IPS-18c (cell line): Measurements from ENCODE around the gene SALL4.
"Not testable (repeated sequence)": the region's sequence is repeated elsewhere in the genome, so short reads cannot be mapped to it uniquely, and the experiment has no call there.

Source experiments
- H3K4me3 ChIP-seq: 2 replicates; pipeline ENCODE4 v1.7.0; 2013; ENCODE audit warnings: low read depth, mild to moderate bottlenecking, low read length, moderate library complexity; ENCODE audit not compliant: insufficient read depth
- H3K9me3 ChIP-seq: one replicate; pipeline ENCODE4 v1.6.1; 2013; ENCODE audit warnings: mild to moderate bottlenecking, low read length, moderate library complexity; ENCODE audit not compliant: control insufficient read depth, insufficient read depth

Gene SALL4

DNA sequence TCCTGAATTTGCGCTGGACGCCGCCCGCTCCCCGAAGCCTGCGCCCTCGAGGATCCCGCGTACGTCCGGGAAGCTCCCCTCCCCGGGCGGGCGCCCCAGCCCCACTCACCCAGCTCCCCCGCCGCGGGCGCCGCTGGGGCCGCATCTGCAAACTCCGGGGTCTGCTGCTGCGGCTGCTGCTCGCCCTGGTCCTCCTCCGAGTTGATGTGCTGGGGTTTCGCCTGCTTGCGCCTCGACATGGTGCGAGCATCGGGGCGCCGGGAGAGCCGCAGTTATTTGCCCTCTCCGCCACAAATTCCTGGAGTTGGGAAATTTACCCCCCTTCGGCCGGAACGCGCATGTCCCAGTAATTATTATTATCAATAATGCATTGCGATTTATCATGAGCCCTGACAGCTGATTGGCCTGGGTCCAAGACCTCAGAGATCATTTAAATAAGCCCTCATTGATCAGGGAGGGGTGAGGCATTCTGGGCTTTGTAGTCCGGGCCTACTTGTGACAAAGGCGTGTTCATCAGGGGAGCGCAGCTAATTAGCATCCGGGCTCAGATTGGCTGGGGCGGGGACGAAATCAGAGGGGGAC is at the start of gene SALL4:
TSS of gene SALL4 (minus strand) at position 352 of the 582 bp plus-strand sequence. CDS start at position 239, 113 bp downstream.
- H3K4me3 ChIP-seq = peak within 1 kb of the TSS; percentile 97
- H3K9me3 ChIP-seq = peaks cover 2% of the 10 kb centered on the region

DNA sequence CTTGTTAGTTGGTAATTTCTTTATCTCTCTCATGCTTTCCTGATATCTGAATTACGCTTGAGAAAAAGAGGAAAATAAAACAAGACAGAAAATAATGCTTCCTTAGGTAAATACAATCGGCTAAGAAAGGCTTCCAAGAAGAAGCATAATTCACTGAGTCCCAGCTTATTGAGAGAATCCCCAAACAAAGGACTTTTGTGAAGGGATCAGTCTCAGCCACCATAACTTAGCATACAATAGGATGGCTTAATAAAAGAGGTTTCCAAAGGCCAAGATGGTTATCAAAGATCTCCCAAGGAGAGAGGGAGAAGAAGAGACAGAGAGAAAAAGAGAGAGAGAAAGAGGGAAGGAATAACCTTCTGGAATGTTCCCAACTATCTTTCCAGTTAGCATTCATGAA is 46.0 kb upstream of the SALL4 start:
- no peaks in the 10 kb centered on the region for H3K9me3 ChIP-seq

DNA sequence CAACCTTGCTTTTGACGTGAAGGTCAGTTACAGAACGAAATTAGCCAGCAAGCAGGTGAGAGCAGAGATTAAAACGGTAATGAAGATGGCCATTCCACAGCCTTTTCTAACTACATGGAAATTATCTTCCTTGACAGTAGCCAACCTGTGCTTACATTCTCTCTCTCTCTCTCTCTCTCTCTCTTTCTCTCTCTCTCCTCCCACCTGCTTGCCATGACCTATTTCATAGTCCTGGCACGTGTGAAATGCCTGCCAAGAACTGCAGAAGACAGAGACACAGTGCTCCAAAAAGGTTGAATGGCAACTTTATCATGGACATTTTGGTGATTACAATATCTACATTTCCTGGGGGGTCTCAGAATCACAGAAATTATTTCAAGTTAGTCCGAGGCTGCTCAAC is 38.5 kb upstream of the SALL4 start:
- no peaks in the 10 kb centered on the region for H3K9me3 ChIP-seq
- H3K4me3 ChIP-seq = no peak overlapping the region

More for the DNA sequence above, 46.0 kb upstream of the SALL4 start:
- H3K4me3 ChIP-seq = no peak overlapping the region

DNA sequence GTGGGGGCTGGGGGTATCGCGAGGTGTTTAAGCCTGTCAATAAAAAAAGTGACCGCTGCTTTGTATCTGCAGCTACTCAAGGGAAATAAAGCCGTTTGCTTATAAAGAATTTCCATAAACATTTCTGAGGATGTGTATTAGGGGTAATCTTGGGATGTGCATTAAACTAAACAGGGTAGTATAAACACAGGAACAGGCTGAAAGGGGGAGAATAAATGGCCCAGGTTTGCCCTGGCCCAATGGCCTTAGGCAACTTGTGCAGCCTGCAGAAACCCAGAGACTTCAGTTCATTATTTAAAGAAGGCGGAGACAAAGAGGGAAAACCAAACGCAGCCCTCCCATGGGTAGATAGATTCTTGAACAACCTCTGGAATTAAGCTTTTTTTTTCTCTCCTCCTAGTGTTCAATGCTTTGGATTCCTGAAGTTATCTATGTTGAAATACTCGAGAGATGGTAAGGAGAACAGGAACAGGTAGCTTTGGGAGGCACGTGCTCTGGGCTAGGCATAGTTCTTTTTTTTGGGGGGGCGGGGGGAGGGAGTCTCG is 35.6 kb upstream of the SALL4 start:
- Histone ChIP-seq H3K9me3 (no peaks in the 10 kb centered on the region), H3K4me3 (no peak overlapping the region)

DNA sequence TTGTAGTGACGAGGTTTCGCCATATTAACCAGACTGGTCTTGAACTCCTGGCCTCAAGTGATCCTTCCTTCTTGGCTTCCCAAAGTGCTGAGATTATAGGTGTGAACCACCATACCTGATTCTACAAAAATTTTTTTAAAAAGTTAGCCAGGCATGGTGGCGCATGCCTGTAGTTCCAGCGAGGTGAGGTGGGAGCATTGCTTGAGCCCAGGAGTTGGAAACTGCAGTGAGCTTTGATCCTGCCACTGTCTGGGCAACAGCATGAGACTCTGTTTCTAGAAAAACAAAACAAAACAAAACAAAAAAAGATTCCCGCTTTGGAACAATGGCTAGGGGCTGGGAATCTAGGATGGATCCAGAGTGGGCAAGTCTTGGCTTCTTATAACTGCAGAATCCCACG is 35.1 kb upstream of the SALL4 start:
- no peak overlapping the region for H3K4me3 ChIP-seq
- H3K9me3 ChIP-seq = no peaks in the 10 kb centered on the region

DNA sequence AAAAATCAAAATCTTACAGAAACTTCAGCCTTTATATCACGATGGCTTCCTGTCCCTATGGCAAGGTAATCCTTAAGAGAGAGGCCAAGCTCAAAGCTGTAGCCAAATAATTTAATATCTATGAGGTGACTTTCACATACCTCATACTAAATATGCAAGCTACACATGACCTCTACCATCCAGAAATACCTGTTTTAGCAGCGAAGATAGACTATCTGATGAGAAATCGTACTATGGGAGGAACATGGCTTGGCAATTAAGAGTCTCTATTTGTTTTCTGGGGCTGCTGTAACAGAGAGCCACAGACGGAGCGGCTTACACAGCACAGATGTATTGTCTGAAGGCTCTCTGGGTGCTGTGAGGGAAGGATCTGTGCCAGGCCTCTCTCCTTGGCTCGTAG is 31.0 kb upstream of the SALL4 start:
- H3K9me3 ChIP-seq = no peaks in the 10 kb centered on the region
- H3K4me3 ChIP-seq = no peak overlapping the region

DNA sequence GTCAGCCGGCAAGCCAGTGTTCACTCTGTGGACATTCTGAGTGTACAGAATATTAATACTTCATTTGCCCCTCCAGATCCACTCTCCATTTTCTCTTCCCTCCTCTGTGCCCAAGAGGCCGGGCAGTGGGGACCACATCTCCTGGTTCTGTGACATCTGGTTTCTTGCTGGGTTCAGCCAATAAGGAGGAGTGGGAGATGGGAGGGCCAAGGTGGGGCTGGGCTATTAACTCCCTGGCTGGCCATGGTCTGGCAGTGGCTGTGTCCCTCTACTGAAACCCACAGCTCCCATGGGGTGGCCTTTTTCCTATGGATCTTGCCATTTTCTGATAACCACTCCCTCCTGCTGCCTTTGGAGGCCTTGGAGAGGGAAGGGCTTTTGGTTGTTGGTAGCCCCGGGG is 30.0 kb upstream of the SALL4 start:
- Histone ChIP-seq H3K4me3 (no peak overlapping the region), H3K9me3 (no peaks in the 10 kb centered on the region)

DNA sequence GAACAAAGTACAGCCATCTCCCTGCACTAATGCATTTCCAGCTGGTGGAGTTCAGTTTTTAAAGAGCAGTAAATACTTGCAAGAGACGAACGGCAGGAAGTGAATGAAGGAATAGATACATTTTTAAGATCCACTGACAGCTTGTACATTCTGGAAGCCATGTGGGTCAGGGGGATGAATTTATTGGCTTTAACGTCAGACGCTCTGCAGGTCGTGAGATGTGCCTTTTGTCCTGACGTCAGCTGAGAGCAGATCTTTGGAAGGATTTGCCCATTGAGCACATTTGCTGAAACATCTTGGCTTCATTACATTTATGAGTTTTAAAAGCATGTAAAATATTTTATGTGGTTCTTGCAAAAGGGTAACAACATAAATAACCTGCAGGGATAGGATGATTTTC is 29.5 kb upstream of the SALL4 start:
- Histone ChIP-seq H3K9me3 (no peaks in the 10 kb centered on the region), H3K4me3 (no peak overlapping the region)

DNA sequence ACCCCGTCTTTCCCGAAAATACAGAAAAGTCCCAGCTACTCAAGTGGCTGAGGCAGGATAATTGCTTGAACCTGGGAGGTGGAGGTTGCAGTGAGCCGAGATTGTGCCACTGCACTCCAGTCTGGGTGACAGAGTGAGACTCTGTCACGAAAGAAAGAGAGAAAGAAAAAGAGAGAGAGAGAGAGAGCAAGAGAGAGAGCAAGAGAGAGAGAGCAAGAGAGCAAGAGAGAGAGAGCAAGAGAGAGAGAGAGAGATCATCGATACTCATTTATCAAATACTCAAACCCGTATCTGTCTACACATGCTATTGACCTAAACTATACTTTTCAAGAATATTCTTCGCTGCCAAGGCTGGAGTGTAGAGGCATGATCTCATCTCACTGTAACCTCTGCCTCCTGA is 28.2 kb upstream of the SALL4 start:
- H3K9me3 ChIP-seq = no peaks in the 10 kb centered on the region
- H3K4me3 ChIP-seq = no peak overlapping the region

DNA sequence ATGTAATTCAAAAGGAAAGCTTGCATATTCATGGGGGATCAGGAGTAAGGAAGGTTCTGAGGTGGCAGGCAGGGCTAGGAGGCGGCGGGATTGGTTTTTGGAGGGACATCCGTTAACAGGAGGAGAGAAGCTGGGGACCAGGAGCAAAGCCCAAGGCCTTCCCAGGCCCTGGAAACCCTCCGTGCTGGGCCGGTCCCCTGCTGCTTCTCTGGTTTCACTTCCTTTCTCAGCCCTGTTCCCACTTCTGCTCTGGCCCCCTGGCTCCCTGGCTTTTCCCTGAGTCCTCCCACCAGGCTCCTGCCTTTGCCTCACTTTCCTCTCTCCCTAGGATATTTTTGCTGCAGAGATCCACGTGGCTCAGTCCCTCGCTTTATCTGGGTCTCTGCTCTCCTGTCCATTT is 26.4 kb upstream of the SALL4 start:
- H3K4me3 ChIP-seq = no peak overlapping the region
- H3K9me3 ChIP-seq = no peaks in the 10 kb centered on the region

DNA sequence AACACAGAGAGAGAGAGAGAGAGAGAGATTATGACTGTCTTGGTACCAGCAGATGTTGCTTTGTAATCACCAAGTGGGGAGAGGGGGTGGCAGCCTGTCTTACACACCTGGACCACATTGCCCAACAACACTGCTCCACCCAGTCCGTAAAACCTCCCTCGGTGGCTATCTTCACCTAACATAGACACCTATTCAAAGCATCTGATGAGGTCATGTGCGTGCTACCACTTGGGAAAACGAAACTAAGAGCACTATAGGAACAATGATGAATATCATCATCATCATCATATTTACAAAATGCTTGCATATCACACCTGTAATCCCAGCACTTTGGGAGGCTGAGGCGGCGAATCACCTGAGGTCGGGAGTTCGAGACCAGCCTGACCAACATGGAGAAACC is 24.1 kb upstream of the SALL4 start:
- Histone ChIP-seq H3K9me3 (no peaks in the 10 kb centered on the region), H3K4me3 (no peak overlapping the region)

DNA sequence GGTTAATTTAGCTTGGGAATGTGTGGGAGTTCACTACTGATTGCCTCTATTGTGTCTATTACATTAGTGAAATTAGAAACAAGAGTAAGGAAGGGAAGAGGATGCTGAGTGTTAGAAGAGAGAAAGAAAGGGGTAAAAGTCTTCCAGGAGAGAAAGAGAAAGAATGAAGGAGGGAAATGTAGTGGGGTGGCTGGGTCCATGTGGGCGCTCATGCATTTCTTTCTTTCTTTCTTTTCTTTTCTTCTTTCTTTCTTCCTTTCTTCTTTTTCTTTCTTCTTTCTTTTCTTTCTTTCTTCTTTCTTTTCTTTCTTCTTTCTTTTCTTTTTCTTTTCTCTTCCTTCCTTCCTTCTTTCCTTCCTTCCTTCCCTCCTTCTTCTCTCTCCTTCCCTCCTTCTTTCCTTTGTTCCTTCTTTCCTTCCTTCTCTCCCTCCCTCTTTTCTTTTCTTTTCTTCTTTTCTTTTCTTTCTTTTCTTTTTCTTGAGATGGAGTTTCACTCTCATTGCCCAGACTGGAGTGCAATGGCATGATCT is 16.2 kb upstream of the SALL4 start:
- Histone ChIP-seq H3K9me3 (no peaks in the 10 kb centered on the region), H3K4me3 (no peak overlapping the region)

DNA sequence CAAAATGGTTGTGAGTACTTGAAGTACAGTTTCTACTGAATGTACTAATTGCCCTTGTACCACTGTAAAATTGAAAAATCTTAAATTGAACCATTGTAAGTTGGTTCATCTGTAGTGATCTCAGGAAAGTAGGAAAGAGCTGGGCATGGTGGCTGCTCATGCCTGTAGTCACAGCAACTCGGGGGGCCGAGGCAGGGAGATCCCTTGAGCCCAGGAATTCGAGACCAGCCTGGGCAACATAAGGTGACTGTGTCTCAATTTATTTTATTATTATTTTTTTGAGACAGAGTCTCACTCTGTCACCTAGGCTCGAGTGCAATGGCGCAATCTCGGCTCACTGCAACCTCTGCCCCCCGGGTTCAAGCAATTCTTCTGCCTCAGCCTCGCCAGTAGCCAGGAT is 14.5 kb upstream of the SALL4 start:
- H3K4me3 ChIP-seq, H3K9me3 ChIP-seq: not testable (repeated sequence)

DNA sequence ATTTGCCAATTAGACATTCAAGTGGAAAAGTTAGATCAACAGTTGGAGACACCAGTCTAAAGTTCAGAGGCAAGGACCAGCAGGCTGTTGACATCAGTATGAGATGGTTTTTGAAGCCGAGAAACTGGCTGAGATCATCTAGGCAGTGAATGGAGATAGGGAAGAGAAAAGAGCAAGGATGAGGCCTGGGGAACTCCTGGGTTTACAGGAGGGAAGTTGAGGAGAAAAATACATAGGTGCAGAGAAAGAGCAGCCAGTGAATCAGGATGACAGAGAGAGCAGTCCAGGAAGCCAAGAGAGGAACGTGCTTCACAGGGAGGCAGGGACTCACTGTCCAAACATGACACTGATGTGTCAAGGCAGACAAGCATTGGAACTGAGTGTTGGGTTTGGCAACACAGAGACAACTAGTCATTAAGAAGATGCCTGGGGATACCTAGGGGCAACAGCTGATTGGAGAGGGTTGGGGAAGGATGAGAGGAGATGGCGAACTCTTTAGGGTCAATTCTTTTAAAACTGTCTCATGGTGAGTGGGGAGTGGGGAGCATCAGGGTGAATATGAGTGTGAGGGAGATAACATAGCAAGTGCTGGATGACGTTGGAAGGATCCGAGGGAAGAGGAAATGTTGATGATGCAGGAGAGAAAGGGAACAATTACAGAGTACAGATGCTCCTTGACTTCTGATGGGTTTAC is 13.2 kb upstream of the SALL4 start:
- no peak overlapping the region for H3K4me3 ChIP-seq
- no peaks in the 10 kb centered on the region for H3K9me3 ChIP-seq

DNA sequence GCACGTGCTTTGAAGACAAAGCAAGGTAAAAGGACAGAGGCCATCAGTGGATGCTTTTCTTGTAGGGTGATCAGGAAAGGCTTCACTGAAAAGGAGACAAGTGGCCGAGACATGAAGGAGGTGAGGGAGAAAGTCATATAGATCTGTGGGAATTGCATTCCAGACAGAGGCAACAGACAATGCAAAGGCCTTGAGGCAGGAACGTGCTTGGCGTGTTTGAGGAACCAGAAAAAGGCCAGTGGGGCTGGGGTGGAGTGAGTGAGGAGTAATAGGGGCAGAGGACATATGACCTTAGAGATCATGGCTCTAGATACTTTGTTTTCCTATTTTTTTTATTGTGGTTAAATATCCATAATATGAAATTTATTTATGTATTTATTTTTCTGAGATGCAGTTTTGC is 10.5 kb upstream of the SALL4 start:
- no peak overlapping the region for H3K4me3 ChIP-seq
- H3K9me3 ChIP-seq = peaks cover 2% of the 10 kb centered on the region

DNA sequence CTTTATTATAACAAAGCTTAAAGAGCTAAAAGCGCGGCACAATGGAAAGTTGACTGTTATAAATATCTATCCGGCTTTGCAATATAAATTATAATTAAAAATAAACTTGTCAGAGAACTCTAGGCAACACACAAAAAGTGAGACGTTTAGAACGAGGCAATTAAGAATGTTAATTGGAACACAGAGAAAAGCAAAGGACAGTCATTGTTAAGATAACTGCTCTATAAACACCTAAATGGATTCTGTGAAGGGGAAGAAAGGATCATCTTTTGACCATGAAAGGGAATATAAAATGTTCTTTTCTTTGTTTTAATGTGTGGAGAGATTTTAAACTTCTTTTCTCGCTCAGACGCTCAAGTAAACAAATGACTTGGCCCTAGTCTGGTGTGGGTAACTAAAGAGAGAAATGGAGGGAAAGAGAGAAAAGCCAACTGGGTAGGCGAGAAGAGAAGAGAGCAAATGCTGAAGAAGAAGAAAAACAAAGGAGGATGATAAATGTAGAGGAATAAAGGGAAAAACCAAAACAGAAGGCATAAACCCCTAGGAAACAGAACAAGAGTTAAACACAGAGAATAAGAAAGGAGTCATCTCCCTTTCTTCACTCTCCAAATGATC is 9.3 kb upstream of the SALL4 start:
- no peak overlapping the region; the same call in 1 of the 2 replicates for H3K4me3 ChIP-seq

DNA sequence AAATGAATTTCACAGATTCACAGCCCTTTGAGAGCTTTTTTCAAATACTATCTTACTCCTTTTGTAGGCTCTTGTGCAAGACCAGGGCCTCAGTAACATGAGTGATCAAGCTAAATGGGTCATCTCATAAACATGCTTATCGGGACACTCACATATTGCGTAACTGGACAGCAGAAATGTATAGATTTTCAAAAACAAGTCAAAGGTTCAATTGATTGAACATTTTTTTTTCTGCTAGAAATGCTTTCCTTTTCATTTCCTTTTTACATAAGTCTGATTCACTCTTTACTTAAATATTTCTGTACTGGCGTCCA is 8.7 kb upstream of the SALL4 start:
- no peak overlapping the region for H3K4me3 ChIP-seq

More for the DNA sequence above, 9.3 kb upstream of the SALL4 start:
- peaks cover 2% of the 10 kb centered on the region for H3K9me3 ChIP-seq

More for the DNA sequence above, 8.7 kb upstream of the SALL4 start:
- H3K9me3 ChIP-seq = peaks cover 2% of the 10 kb centered on the region
